Upper lobe of left lung (tissue), 4 donors: ENCODE measurements around the gene AKAP11.

ENCODE experiments used
- POLR2A ChIP-seq, 4 donors: fragments of 450-650 bp; IDR thresholded peaks; one replicate each; pipeline ENCODE4 v1.5.1; 2016 to 2017; ENCODE audit warnings: antibody characterized with exemption in 4 of 4, mild to moderate bottlenecking in 2 of 4
- POLR2AphosphoS5 ChIP-seq, 2 donors: sonication (generic); formaldehyde crosslinking; IDR thresholded peaks; one replicate each; pipeline ENCODE4 v1.5.1; 2017; ENCODE audit warnings: antibody characterized with exemption in 2 of 2
- TF ChIP-seq, protein P1 (sequence below), 6 experiments: fragments of 450-650 bp in 4 of 6; fragments of 200-600 bp in 2 of 6; sonication (generic) in 2 of 6; IDR thresholded peaks; one replicate each; pipeline ENCODE4 v1.5.1; 2016 to 2019; ENCODE audit warnings: antibody characterized with exemption in 6 of 6

- TF ChIP-seq, protein P1, sequence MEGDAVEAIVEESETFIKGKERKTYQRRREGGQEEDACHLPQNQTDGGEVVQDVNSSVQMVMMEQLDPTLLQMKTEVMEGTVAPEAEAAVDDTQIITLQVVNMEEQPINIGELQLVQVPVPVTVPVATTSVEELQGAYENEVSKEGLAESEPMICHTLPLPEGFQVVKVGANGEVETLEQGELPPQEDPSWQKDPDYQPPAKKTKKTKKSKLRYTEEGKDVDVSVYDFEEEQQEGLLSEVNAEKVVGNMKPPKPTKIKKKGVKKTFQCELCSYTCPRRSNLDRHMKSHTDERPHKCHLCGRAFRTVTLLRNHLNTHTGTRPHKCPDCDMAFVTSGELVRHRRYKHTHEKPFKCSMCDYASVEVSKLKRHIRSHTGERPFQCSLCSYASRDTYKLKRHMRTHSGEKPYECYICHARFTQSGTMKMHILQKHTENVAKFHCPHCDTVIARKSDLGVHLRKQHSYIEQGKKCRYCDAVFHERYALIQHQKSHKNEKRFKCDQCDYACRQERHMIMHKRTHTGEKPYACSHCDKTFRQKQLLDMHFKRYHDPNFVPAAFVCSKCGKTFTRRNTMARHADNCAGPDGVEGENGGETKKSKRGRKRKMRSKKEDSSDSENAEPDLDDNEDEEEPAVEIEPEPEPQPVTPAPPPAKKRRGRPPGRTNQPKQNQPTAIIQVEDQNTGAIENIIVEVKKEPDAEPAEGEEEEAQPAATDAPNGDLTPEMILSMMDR (IDR thresholded peaks at IDR 0.05), result no peak
- TF ChIP-seq POLR2A (IDR thresholded peaks at IDR 0.05) (no peak), POLR2AphosphoS5 (IDR thresholded peaks at IDR 0.05) (no peak)
These were observed 56.7 kb downstream of the AKAP11 start for GRCh38 chr13:42328672-42329071.
